Retinal pigment epithelial cell (primary cell): ENCODE measurements around the gene PIN1.

Source experiments
- DNase-seq: peaks from one replicate; pipeline ENCODE4 v3.0.0-alpha.2; 2010; ENCODE audit warnings: low read depth
- H3K4me3 ChIP-seq: 2 replicates; pipeline ENCODE4 v1.5.1; 2011; ENCODE audit warnings: mild to moderate bottlenecking, low read length, control low read depth, moderate library complexity
- TF ChIP-seq, protein P1 (sequence below): conservative IDR thresholded peaks from 2 replicates; pipeline ENCODE4 v1.5.1; 2011; ENCODE audit warnings: low read depth, low read length, control low read depth, inconsistent platforms

PIN1 gene

GRCh38 chr19:9891609-9892373 is 56.7 kb downstream of the PIN1 start:
- no peak overlapping the region for H3K4me3 ChIP-seq
- TF ChIP-seq, protein P1, sequence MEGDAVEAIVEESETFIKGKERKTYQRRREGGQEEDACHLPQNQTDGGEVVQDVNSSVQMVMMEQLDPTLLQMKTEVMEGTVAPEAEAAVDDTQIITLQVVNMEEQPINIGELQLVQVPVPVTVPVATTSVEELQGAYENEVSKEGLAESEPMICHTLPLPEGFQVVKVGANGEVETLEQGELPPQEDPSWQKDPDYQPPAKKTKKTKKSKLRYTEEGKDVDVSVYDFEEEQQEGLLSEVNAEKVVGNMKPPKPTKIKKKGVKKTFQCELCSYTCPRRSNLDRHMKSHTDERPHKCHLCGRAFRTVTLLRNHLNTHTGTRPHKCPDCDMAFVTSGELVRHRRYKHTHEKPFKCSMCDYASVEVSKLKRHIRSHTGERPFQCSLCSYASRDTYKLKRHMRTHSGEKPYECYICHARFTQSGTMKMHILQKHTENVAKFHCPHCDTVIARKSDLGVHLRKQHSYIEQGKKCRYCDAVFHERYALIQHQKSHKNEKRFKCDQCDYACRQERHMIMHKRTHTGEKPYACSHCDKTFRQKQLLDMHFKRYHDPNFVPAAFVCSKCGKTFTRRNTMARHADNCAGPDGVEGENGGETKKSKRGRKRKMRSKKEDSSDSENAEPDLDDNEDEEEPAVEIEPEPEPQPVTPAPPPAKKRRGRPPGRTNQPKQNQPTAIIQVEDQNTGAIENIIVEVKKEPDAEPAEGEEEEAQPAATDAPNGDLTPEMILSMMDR = no peak
- DNase-seq = no peak
